Fibroblast of lung (primary cell): Measurements from ENCODE around the gene IL10RA.

ENCODE experiments used
- CTCF ChIP-seq, 2 donors: IDR thresholded peaks in 1 of 2; conservative IDR thresholded peaks in 1 of 2; 1 replicate in 1 of 2; 2 replicates in 1 of 2; pipeline ENCODE4 v1.5.1; 2011 to 2012; ENCODE audit warnings: low read length in 2 of 2, control low read depth in 1 of 2, inconsistent platforms in 1 of 2, low read depth in 1 of 2, mild to moderate bottlenecking in 1 of 2
- EZH2 ChIP-seq: IDR thresholded peaks from 2 replicates; pipeline ENCODE4 v1.5.1; 2012; ENCODE audit warnings: low read length, control low read depth, mild to moderate bottlenecking; ENCODE audit errors: missing control alignments

- no peak for TF ChIP-seq EZH2
- no peak for TF ChIP-seq CTCF (conservative IDR thresholded peaks at IDR 0.05 in 1 of 2, IDR thresholded peaks at IDR 0.05 in 1 of 2; ENCODE audit: low read depth in 1 of 2, low read length in 2 of 2)
Observed at GRCh38 chr11:117949062-117949461, 37.1 kb upstream of the IL10RA start.
